H9 (cell line): ENCODE data around the gene SYNPO. TPM values are rescaled to one million over a fixed set of nuclear protein-coding genes. Genes with fewer than 3 reads are reported as not detected.

ENCODE experiments used
- DNase-seq: peaks from one replicate; pipeline ENCODE4 v3.0.0-alpha.2; 2017
- H2AFZ ChIP-seq: one replicate; pipeline ENCODE4 v1.6.1; 2013; ENCODE audit warnings: mild to moderate bottlenecking, low read length, control low read depth, moderate library complexity
- H2AK5ac ChIP-seq: 2 replicates; pipeline ENCODE4 v1.6.1; 2013; ENCODE audit warnings: low read length, control low read depth, mixed read lengths; ENCODE audit not compliant: insufficient read length
- H2BK120ac ChIP-seq: one replicate; pipeline ENCODE4 v1.6.1; 2013; ENCODE audit warnings: low read depth, mild to moderate bottlenecking, low read length, control low read depth, inconsistent platforms; ENCODE audit not compliant: poor library complexity, severe bottlenecking
- H2BK12ac ChIP-seq: 2 replicates; pipeline ENCODE4 v1.6.1; 2013; ENCODE audit warnings: low read length, control low read depth, mixed read lengths, low read depth; ENCODE audit not compliant: insufficient read length
- H2BK15ac ChIP-seq: 2 replicates; pipeline ENCODE4 v1.6.1; 2013; ENCODE audit warnings: low read depth, low read length, control low read depth
- H2BK20ac ChIP-seq: one replicate; pipeline ENCODE4 v1.6.1; 2013; ENCODE audit warnings: low read depth, mild to moderate bottlenecking, low read length, control low read depth, inconsistent platforms; ENCODE audit not compliant: poor library complexity, severe bottlenecking
- H2BK5ac ChIP-seq: 2 replicates; pipeline ENCODE4 v1.6.1; 2013; ENCODE audit warnings: low read length, control low read depth, mixed read lengths; ENCODE audit not compliant: insufficient read length
- H3K14ac ChIP-seq: 2 replicates; pipeline ENCODE4 v1.6.1; 2013; ENCODE audit warnings: low read length, control low read depth; ENCODE audit not compliant: insufficient read depth
- H3K18ac ChIP-seq: 2 replicates; pipeline ENCODE4 v1.6.1; 2013; ENCODE audit warnings: low read depth, mild to moderate bottlenecking, mixed read lengths, low read length, control low read depth; ENCODE audit not compliant: insufficient read length
- H3K23ac ChIP-seq: 2 replicates; pipeline ENCODE4 v1.6.1; 2013; ENCODE audit warnings: low read length, control low read depth, mixed read lengths, low read depth; ENCODE audit not compliant: insufficient read length
- H3K23me2 ChIP-seq: 2 replicates; pipeline ENCODE4 v1.6.1; 2013; ENCODE audit warnings: low read depth, mild to moderate bottlenecking, mixed read lengths, low read length, control low read depth; ENCODE audit not compliant: insufficient read length, poor library complexity, severe bottlenecking
- H3K27ac ChIP-seq: 2 replicates; pipeline ENCODE4 v1.5.1; 2013; ENCODE audit warnings: low read length, control low read depth, mixed read lengths, low read depth; ENCODE audit not compliant: insufficient read length
- H3K27me3 ChIP-seq: 2 replicates; pipeline ENCODE4 v1.6.1; 2013; ENCODE audit warnings: low read length, control low read depth, inconsistent platforms; ENCODE audit not compliant: insufficient read depth
- H3K4ac ChIP-seq: 2 replicates; pipeline ENCODE4 v1.6.1; 2013; ENCODE audit warnings: low read depth, mild to moderate bottlenecking, control low read depth, inconsistent platforms, low read length, moderate library complexity
- H3K4me1 ChIP-seq: 2 replicates; pipeline ENCODE4 v1.6.1; 2013; ENCODE audit warnings: low read length, control low read depth, inconsistent platforms; ENCODE audit not compliant: insufficient read depth
- H3K4me2 ChIP-seq: 2 replicates; pipeline ENCODE4 v1.6.1; 2013; ENCODE audit warnings: low read length, control low read depth, mixed read lengths; ENCODE audit not compliant: insufficient read length, insufficient read depth
- H3K56ac ChIP-seq: 2 replicates; pipeline ENCODE4 v1.6.1; 2013; ENCODE audit warnings: low read depth, mild to moderate bottlenecking, mixed read lengths, low read length, control low read depth; ENCODE audit not compliant: insufficient read length
- H3K79me1 ChIP-seq: 2 replicates; pipeline ENCODE4 v1.6.1; 2013; ENCODE audit warnings: low read depth, mild to moderate bottlenecking, moderate library complexity, low read length, control low read depth, inconsistent platforms; ENCODE audit not compliant: insufficient read depth, poor library complexity, severe bottlenecking
- H3K79me2 ChIP-seq: 2 replicates; pipeline ENCODE4 v1.6.1; 2013; ENCODE audit warnings: low read length, control low read depth, inconsistent platforms; ENCODE audit not compliant: insufficient read depth
- H3K9ac ChIP-seq: 2 replicates; pipeline ENCODE4 v1.6.1; 2013; ENCODE audit warnings: low read length, control low read depth, mixed read lengths; ENCODE audit not compliant: insufficient read length; ENCODE audit errors: extremely low read depth
- H3K9me3 ChIP-seq: one replicate; pipeline ENCODE4 v1.6.1; 2013; ENCODE audit warnings: low read depth, low read length, inconsistent platforms; ENCODE audit not compliant: control insufficient read depth
- H3T11ph ChIP-seq: one replicate; pipeline ENCODE4 v1.6.1; 2013; ENCODE audit warnings: mild to moderate bottlenecking, low read length, control low read depth, inconsistent platforms
- H4K20me1 ChIP-seq: one replicate; pipeline ENCODE4 v1.6.1; 2013; ENCODE audit not compliant: control insufficient read depth, insufficient read length, insufficient read depth
- H4K5ac ChIP-seq: 2 replicates; pipeline ENCODE4 v1.6.1; 2013; ENCODE audit warnings: low read depth, mild to moderate bottlenecking, mixed read lengths, low read length, control low read depth; ENCODE audit not compliant: insufficient read length
- H4K8ac ChIP-seq: replicated peaks from 2 replicates; pipeline ENCODE4 v1.6.1; 2013; ENCODE audit warnings: low read length, control low read depth, mixed read lengths, low read depth; ENCODE audit not compliant: insufficient read length
- H4K91ac ChIP-seq: 2 replicates; pipeline ENCODE4 v1.6.1; 2013; ENCODE audit warnings: low read depth, mild to moderate bottlenecking, moderate library complexity, mixed read lengths, low read length, control low read depth; ENCODE audit not compliant: insufficient read length
- H3K27ac Mint-ChIP-seq, 3 experiments: 2 replicates in 2 of 3; 3 replicates in 1 of 3; pipeline ENCODE4 v1.8.0; 2020 to 2021; ENCODE audit warnings: mixed read lengths in 3 of 3, mild to moderate bottlenecking in 1 of 3, moderate library complexity in 1 of 3
- H3K27me3 Mint-ChIP-seq: 2 replicates; pipeline ENCODE4 v1.8.0; 2021; ENCODE audit warnings: low read depth, mild to moderate bottlenecking, moderate library complexity, mixed read lengths
- H3K36me3 Mint-ChIP-seq, 3 experiments: 2 replicates in 2 of 3; 3 replicates in 1 of 3; pipeline ENCODE4 v1.8.0; 2020 to 2021; ENCODE audit warnings: low read depth in 3 of 3, mixed read lengths in 3 of 3; ENCODE audit not compliant: insufficient read depth in 1 of 3
- H3K4me1 Mint-ChIP-seq, 2 experiments: 2 replicates each; pipeline ENCODE4 v1.8.0; 2020; ENCODE audit warnings: mixed read lengths in 2 of 2
- H3K4me3 Mint-ChIP-seq, 2 experiments: 2 replicates in 1 of 2; 3 replicates in 1 of 2; pipeline ENCODE4 v1.8.0; 2020 to 2021; ENCODE audit warnings: mild to moderate bottlenecking in 2 of 2, mixed read lengths in 2 of 2, moderate library complexity in 1 of 2
- H3K9me3 Mint-ChIP-seq, 2 experiments: 2 replicates in 1 of 2; 3 replicates in 1 of 2; pipeline ENCODE4 v1.8.0; 2020; ENCODE audit warnings: mild to moderate bottlenecking in 2 of 2, mixed read lengths in 2 of 2, moderate library complexity in 1 of 2
- CTCF ChIP-seq: fragments of 200-600 bp; sonication (generic); conservative IDR thresholded peaks from 3 replicates; pipeline ENCODE4 v1.8.0; 2021; ENCODE audit warnings: antibody characterized with exemption, mild to moderate bottlenecking
- WGBS: extraction: QIAGEN DNeasy Blood & Tissue Kit; methylation state at CpG from one replicate; pipeline ENCODE4 v1.1.7; 2013; ENCODE audit warnings: missing lambda C conversion rate, low lambda C conversion rate, mixed read lengths; ENCODE audit not compliant: insufficient read length; ENCODE audit errors: extremely low coverage; 5-methylcytosine and 5-hydroxymethylcytosine counted together
- total RNA-seq: library from RNA; stranded (reverse); gene quantifications from 2 replicates; pipeline ENCODE4 v1.2.1, GENCODE V29; 2021

The SYNPO gene
- total RNA-seq, 1 experiment from 2014 or later: 1.7 TPM

- Histone ChIP-seq H2BK120ac (no peak overlapping the region), H3K79me2 (peaks cover 6% of the 10 kb centered on the region; the same call in 1 of the 2 replicates), H3T11ph (no peak overlapping the region), H3K4me2 (peak overlapping the region; percentile 97), H4K5ac (no peak overlapping the region), H3K23ac (no peak overlapping the region), H3K27ac (no peak overlapping the region), H2BK5ac (no peak overlapping the region), H2BK20ac (no peak overlapping the region), H3K23me2 (peaks cover 7% of the 10 kb centered on the region), H3K9ac (peak overlapping the region; percentile 86), H3K9me3 (no peaks in the 10 kb centered on the region), H2AFZ (no peak overlapping the region), H4K8ac (no peak overlapping the region), H3K14ac (no peak overlapping the region), H2BK15ac (no peak overlapping the region), H4K91ac (no peak overlapping the region), H4K20me1 (no peaks in the 10 kb centered on the region), H3K18ac (no peak overlapping the region), H3K4me1 (no peaks in the 10 kb centered on the region), H3K4ac (no peak overlapping the region), H2BK12ac (no peak overlapping the region), H3K79me1 (no peaks in the 10 kb centered on the region), H2AK5ac (no peak overlapping the region), H3K56ac (no peak overlapping the region), H3K27me3 (no peaks in the 10 kb centered on the region)
- Mint-ChIP-seq H3K27me3 (no peaks in the 10 kb centered on the region), H3K4me1 (no peaks in the 10 kb centered on the region; a peak in 1 of 4 replicates), H3K4me3 (no peak overlapping the region), H3K27ac (no peak overlapping the region), H3K36me3 (peaks cover 15 to 41% (median 31%) of the 10 kb centered on the region in 3 experiments; a peak in 6 of 7 replicates), H3K9me3 (no peaks in the 10 kb centered on the region)
- no peak for DNase-seq
- no CpG with 5 or more reads among the region's 15 CpGs for WGBS
- TF ChIP-seq CTCF: no peak
Measured at GRCh38 chr5:150700246-150700593, 59.8 kb downstream of the SYNPO start.
